Measurements from ENCODE around the gene GPR18.

DNA sequence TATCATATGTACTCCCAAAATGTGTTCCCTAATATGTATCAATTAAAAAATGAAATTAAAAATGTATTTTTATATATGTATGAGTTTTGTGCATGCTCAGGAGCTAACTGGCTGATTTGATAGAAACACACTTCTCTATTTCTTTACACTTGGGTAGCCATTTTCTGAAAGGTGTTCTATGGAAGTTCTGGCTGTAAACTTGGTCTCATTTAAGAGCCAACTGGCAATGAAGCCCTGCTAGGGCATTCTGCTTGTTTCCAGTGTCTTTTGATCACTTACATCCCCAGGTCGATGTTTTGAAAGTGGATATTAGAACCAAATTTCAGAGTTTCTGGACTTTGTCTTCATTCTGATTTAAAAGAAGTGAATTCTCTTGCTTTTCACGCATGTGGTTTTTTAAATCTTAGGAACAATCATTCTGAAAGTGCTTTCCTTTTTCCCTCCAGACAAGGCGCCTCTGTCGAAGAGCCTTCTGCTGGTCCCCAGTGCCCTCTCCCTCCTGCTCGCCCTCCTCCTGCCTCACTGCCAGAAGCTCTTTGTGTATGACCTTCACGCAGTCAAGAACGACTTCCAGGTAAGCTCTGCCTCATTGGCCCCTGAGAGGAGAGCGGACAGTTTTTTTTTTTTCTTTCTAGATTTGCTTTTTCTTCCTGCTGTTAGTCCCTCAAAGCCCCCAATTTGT is 20.1 kb downstream of the GPR18 start:
- TF ChIP-seq, protein P1, sequence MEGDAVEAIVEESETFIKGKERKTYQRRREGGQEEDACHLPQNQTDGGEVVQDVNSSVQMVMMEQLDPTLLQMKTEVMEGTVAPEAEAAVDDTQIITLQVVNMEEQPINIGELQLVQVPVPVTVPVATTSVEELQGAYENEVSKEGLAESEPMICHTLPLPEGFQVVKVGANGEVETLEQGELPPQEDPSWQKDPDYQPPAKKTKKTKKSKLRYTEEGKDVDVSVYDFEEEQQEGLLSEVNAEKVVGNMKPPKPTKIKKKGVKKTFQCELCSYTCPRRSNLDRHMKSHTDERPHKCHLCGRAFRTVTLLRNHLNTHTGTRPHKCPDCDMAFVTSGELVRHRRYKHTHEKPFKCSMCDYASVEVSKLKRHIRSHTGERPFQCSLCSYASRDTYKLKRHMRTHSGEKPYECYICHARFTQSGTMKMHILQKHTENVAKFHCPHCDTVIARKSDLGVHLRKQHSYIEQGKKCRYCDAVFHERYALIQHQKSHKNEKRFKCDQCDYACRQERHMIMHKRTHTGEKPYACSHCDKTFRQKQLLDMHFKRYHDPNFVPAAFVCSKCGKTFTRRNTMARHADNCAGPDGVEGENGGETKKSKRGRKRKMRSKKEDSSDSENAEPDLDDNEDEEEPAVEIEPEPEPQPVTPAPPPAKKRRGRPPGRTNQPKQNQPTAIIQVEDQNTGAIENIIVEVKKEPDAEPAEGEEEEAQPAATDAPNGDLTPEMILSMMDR (IDR thresholded peaks at IDR 0.05), result no peak
- TF ChIP-seq EZH2phosphoT487 (IDR thresholded peaks at IDR 0.05), result no peak
- TF ChIP-seq EZH2 (IDR thresholded peaks at IDR 0.05), result no peak

Measured in neural progenitor cell (in vitro differentiated cells).